ENCODE results near the gene MACO1.

The MACO1 gene

DNA sequence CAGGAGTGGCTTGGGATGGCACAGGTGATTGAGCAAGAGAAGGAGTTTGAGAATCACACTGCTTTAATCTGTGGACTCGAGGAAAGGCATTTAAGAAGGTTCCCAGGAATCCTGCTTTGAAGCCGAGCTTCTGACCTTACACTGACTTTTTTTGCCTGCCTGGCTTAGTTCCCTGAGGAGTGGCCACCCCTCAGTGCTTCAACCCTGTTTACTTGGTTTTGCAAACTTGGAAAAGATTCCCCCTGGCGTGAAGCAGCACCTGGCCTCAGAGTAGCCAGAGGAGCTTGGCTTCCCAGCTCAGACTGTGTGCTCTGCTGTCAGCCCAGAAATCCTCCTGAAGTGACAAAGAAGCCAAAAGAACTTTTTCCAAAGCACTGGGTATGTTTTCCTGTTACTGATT lies 64.3 kb downstream of the MACO1 start:
- H3K4me3 ChIP-seq (replicated peaks; ENCODE audit: low read depth, low read length): no peak overlapping the region
- no peak for DNase-seq (ENCODE audit: low read depth)
- TF ChIP-seq, protein P1, sequence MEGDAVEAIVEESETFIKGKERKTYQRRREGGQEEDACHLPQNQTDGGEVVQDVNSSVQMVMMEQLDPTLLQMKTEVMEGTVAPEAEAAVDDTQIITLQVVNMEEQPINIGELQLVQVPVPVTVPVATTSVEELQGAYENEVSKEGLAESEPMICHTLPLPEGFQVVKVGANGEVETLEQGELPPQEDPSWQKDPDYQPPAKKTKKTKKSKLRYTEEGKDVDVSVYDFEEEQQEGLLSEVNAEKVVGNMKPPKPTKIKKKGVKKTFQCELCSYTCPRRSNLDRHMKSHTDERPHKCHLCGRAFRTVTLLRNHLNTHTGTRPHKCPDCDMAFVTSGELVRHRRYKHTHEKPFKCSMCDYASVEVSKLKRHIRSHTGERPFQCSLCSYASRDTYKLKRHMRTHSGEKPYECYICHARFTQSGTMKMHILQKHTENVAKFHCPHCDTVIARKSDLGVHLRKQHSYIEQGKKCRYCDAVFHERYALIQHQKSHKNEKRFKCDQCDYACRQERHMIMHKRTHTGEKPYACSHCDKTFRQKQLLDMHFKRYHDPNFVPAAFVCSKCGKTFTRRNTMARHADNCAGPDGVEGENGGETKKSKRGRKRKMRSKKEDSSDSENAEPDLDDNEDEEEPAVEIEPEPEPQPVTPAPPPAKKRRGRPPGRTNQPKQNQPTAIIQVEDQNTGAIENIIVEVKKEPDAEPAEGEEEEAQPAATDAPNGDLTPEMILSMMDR (IDR thresholded peaks at IDR 0.05; ENCODE audit: low read length, missing control alignments): no peak

DNA sequence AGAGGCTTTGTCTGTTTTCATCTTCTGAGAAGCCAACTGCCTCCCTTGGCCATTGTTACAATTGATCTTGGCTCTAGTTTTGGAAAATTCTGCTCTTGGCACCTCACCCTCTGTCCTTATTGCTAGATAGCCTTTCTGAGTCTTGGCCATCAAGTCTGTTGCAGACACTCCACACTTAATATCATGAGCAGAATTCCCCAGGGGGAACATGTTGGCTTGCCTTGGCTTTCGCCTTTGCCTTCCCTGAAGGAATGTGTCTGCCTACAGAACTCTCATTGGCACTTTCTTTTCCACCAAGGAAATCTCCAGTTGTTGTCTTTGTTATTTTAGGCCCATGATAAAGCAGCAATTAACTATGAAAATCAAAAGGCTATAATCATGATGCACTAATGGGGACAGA lies 70.0 kb downstream of the MACO1 start:
- TF ChIP-seq, protein P1 (IDR thresholded peaks at IDR 0.05; ENCODE audit: low read length, missing control alignments): no peak
- DNase-seq (ENCODE audit: low read depth): peak; percentile 29
- no peak overlapping the region for H3K4me3 ChIP-seq (replicated peaks; ENCODE audit: low read depth, low read length)

DNA sequence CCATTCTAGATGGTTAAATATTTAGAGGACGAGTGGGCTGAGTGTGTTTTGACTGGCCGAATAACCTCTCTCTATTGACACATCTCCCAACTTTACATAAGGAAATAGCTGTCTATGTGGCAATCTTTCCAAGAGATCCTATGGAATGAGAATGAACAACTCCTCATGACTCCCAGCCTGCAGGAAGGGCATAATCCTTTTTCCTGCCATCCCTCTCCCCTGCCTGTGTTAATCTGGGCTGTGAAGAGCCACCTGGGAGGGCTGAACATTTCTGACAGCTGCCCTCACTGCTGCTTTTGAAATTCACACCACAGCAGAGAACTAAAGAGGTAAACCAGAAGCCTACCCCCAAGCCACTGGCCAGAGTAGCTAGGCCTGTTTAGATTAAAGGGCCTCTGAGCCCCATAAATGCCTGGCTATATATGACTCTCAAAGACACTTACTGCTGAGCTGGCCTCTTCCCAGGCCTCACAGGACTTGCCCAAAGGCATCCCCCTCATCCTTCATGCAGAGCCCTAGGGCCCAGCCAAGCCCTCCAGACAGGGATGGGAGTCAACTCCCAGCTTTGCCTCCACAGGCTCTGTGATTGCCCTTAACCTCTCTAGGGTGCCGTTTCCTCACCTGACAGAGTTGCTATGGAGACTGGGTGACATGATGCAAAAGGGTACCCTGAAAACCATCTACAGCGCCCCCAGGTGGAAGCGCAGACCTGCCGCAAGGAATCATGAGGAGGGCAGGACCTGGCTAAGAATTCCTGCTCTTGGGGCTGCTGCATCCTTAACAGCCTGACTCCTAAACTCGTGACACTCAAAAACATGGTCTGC lies 70.8 kb downstream of the MACO1 start:
- no peak overlapping the region for H3K4me3 ChIP-seq (replicated peaks; ENCODE audit: low read depth, low read length)
- TF ChIP-seq, protein P1 (IDR thresholded peaks at IDR 0.05; ENCODE audit: low read length, missing control alignments): peak; percentile 16
- peak; percentile 72 for DNase-seq (ENCODE audit: low read depth)

DNA sequence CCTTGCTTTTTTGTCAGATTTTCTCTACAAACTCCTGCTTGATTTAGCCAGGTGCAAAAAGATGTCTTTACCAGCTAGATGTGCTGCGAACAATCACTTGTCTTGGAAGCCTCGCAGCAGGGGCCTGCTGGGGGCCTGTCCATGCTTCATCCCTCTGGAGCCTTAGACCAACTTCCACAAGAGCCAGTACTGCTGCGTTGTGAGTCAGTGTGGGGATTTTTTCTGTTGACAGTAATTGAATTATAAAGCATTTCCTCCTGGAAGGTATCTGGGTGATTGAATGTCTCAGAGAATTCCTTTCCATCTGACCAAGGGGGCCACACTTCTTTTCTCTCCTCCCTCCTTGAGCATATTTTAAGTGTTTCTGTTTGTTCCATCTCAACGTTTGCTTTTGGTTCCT lies 72.3 kb downstream of the MACO1 start:
- peak; percentile 35 for DNase-seq (ENCODE audit: low read depth)
- TF ChIP-seq, protein P1 (IDR thresholded peaks at IDR 0.05; ENCODE audit: low read length, missing control alignments): no peak
- no peak overlapping the region for H3K4me3 ChIP-seq (replicated peaks; ENCODE audit: low read depth, low read length)

DNA sequence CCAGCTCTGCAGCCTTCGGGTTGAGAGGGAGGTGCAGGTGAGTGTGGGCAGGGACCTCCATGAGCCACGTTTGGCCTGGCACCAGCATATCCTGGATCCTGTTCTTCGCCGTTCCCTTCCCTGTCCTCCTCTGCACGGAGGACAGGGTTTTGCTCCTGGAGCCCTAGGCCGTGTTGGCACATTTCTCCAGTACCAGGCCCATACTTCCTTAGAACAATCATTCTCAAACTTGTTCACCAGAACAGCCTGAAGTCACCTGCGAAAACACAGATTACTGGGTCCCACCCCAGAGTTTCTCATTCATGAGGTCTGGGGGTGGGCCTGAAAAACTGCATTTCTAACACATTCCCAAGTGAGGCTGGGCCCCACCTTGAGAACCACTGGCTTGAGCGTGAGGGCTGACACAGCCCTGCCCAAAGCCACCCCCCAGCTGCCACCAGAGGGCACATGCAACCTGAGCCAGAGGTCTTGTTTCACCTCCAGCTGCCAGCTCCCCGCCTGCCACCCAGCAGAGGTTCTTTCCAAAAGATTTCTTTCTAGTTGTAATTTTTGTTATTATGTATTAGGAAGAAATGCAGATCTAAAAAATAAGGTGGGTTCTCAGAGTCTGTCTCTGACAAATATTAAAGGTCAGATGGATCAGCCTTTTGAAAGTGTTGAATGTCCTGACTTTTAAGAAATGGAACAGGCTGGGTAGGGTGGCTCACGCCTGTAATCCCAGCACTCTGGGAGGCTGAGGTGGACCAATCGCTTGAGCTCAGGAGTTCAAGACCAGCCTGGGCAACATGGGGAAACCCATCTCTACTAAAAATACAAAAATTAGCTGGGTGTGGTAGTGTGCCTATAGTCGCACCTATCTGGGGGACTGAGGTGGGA lies 73.1 kb downstream of the MACO1 start:
- no peak overlapping the region for H3K4me3 ChIP-seq (replicated peaks; ENCODE audit: low read depth, low read length)
- TF ChIP-seq, protein P1 (IDR thresholded peaks at IDR 0.05; ENCODE audit: low read length, missing control alignments): peak; percentile 35
- no peak for DNase-seq (ENCODE audit: low read depth)

DNA sequence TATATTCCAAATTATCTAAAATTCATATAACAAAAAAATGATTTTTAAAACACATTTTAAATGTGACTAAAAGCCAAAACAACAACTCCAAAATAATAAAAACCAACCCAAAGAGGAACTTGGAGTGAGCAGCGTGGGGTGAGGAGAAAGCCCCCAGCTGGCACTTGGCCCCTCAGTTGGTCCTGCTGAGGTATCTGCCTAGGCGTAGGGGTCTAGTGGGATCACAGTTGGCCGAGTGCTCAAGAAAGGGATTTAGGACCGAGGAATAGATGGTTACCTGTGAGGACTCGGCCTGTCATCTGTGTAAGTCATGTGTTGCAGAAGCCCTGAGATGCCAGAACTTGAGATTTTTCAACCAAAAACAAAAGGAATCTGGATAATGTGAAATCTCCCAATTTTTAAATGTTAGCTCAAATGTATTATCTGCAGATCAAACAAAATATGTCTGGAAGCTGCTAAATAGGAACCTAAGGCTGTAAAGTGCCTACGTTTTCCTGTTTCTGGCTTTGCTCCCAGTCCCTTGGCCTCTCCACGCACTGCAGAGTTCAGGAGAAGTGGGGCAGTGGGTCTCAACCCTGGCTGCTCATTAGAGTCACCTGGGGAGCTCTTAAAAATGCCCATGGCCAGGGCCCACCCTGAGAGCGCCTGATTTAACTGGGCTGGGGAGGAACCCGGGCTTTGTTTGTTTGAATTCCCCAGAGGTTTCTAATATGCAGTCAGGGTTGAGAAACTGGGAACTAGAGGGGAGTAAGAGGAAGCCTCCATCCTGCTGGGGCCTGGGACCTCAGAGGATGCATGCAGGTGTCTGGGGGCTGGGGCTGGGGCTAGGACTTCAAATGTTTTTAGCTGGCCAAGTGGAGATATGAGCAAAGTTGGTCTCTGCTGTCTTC lies 74.3 kb downstream of the MACO1 start:
- peak; percentile 57 for DNase-seq (ENCODE audit: low read depth)
- H3K4me3 ChIP-seq (replicated peaks; ENCODE audit: low read depth, low read length): no peak overlapping the region
- TF ChIP-seq, protein P1 (IDR thresholded peaks at IDR 0.05; ENCODE audit: low read length, missing control alignments): no peak

Measured in fibroblast of pulmonary artery (primary cell).